ENCODE data around the gene SUSD4. TPM values are rescaled to one million over a fixed set of nuclear protein-coding genes. Genes with fewer than 3 reads are reported as not detected.
"Not testable (repeated sequence)": the region's sequence is repeated elsewhere in the genome, so short reads cannot be mapped to it uniquely, and the experiment has no call there.

Gene SUSD4
- total RNA-seq, 2 experiments from 2014 or later, result 0.17 TPM; not detected in 1

GRCh38 chr1:223258751-223259198 lies 105.2 kb downstream of the SUSD4 start:
- no peaks in the 10 kb centered on the region for H3K9me3 Mint-ChIP-seq
- H3K4me1 Mint-ChIP-seq, result no peaks in the 10 kb centered on the region
- no peaks in the 10 kb centered on the region for H3K36me3 Mint-ChIP-seq
- peaks cover 3% of the 10 kb centered on the region for H3K27me3 Mint-ChIP-seq
- ATAC-seq (ENCODE audit: low read depth), result no peak
- H3K27ac Mint-ChIP-seq, result no peak overlapping the region
- no peak overlapping the region for H3K4me3 Mint-ChIP-seq
- POLR2A ChIA-PET, result no interaction called here
- no peak for DNase-seq

- H3K4me3 Mint-ChIP-seq, result no peak overlapping the region
- no peaks in the 10 kb centered on the region for H3K4me1 Mint-ChIP-seq
- no peaks in the 10 kb centered on the region for H3K36me3 Mint-ChIP-seq
- POLR2A ChIA-PET, result no interaction called here
- DNase-seq (no peak), ATAC-seq (ENCODE audit: low read depth) (no peak)
- H3K27me3 Mint-ChIP-seq, result peaks cover 3% of the 10 kb centered on the region
- no peak overlapping the region for H3K27ac Mint-ChIP-seq
- H3K9me3 Mint-ChIP-seq, result no peaks in the 10 kb centered on the region
These were observed 106.0 kb downstream of the SUSD4 start for GRCh38 chr1:223257856-223258550.

- Mint-ChIP-seq H3K36me3 (no peaks in the 10 kb centered on the region), H3K27me3 (peaks cover 3% of the 10 kb centered on the region), H3K27ac (no peak overlapping the region), H3K9me3 (no peaks in the 10 kb centered on the region), H3K4me3 (no peak overlapping the region), H3K4me1 (no peaks in the 10 kb centered on the region)
- DNase-seq (no peak), ATAC-seq (ENCODE audit: low read depth) (no peak)
- POLR2A ChIA-PET, result no interaction called here
These were observed 107.9 kb downstream of the SUSD4 start for GRCh38 chr1:223256034-223256433.

GRCh38 chr1:223253916-223254315 lies 110.1 kb downstream of the SUSD4 start:
- no peaks in the 10 kb centered on the region for H3K36me3 Mint-ChIP-seq
- no peaks in the 10 kb centered on the region for H3K27me3 Mint-ChIP-seq
- DNase-seq (no peak), ATAC-seq (ENCODE audit: low read depth) (no peak)
- peaks cover 6% of the 10 kb centered on the region for H3K4me1 Mint-ChIP-seq
- no peaks in the 10 kb centered on the region for H3K9me3 Mint-ChIP-seq
- no peak overlapping the region for H3K4me3 Mint-ChIP-seq
- no peak overlapping the region for H3K27ac Mint-ChIP-seq
- POLR2A ChIA-PET, result no interaction called here

GRCh38 chr1:223251387-223251786 lies 112.6 kb downstream of the SUSD4 start:
- ATAC-seq (ENCODE audit: low read depth); H3K36me3 Mint-ChIP-seq; H3K9me3 Mint-ChIP-seq; H3K27ac Mint-ChIP-seq; POLR2A ChIA-PET; H3K27me3 Mint-ChIP-seq; H3K4me3 Mint-ChIP-seq; DNase-seq: not testable (repeated sequence)
- peaks cover 15% of the 10 kb centered on the region for H3K4me1 Mint-ChIP-seq

GRCh38 chr1:223250632-223251015 lies 113.4 kb downstream of the SUSD4 start:
- H3K4me1 Mint-ChIP-seq, result peaks cover 15% of the 10 kb centered on the region
- no peak for ATAC-seq (ENCODE audit: low read depth)
- no peak overlapping the region for H3K27ac Mint-ChIP-seq
- no peaks in the 10 kb centered on the region for H3K36me3 Mint-ChIP-seq
- POLR2A ChIA-PET, result no interaction called here
- no peak overlapping the region for H3K4me3 Mint-ChIP-seq
- no peak for DNase-seq
- H3K9me3 Mint-ChIP-seq, result no peaks in the 10 kb centered on the region
- H3K27me3 Mint-ChIP-seq, result peaks cover 3% of the 10 kb centered on the region

- no peak overlapping the region for H3K27ac Mint-ChIP-seq
- H3K4me1 Mint-ChIP-seq, result peaks cover 20% of the 10 kb centered on the region
- H3K36me3 Mint-ChIP-seq, result peaks cover 2% of the 10 kb centered on the region
- DNase-seq, result no peak
- H3K27me3 Mint-ChIP-seq, result peaks cover 8% of the 10 kb centered on the region
- ATAC-seq (ENCODE audit: low read depth), result no peak
- H3K9me3 Mint-ChIP-seq, result no peaks in the 10 kb centered on the region
- no peak overlapping the region for H3K4me3 Mint-ChIP-seq
- POLR2A ChIA-PET, result no interaction called here
These were observed 113.9 kb downstream of the SUSD4 start for GRCh38 chr1:223249854-223250631.

GRCh38 chr1:223248770-223249140 lies 115.2 kb downstream of the SUSD4 start:
- POLR2A ChIA-PET, result no interaction called here
- Mint-ChIP-seq H3K4me1 (peaks cover 28% of the 10 kb centered on the region), H3K4me3 (no peak overlapping the region), H3K27me3 (peaks cover 8% of the 10 kb centered on the region), H3K9me3 (no peaks in the 10 kb centered on the region), H3K36me3 (peaks cover 2% of the 10 kb centered on the region), H3K27ac (no peak overlapping the region)
- ATAC-seq (ENCODE audit: low read depth) (peak; percentile 50), DNase-seq (no peak)

GRCh38 chr1:223248001-223248769 lies 115.8 kb downstream of the SUSD4 start:
- ATAC-seq (ENCODE audit: low read depth) (peak; percentile 18), DNase-seq (no peak)
- H3K4me3 Mint-ChIP-seq, result no peak overlapping the region
- H3K36me3 Mint-ChIP-seq, result peaks cover 2% of the 10 kb centered on the region
- H3K27me3 Mint-ChIP-seq, result peaks cover 8% of the 10 kb centered on the region
- H3K4me1 Mint-ChIP-seq, result peaks cover 28% of the 10 kb centered on the region
- POLR2A ChIA-PET, result no interaction called here
- no peaks in the 10 kb centered on the region for H3K9me3 Mint-ChIP-seq
- H3K27ac Mint-ChIP-seq, result no peak overlapping the region

- DNase-seq (no peak), ATAC-seq (ENCODE audit: low read depth) (no peak)
- Mint-ChIP-seq H3K27ac (no peak overlapping the region), H3K27me3 (peaks cover 8% of the 10 kb centered on the region), H3K4me3 (no peak overlapping the region), H3K4me1 (peaks cover 28% of the 10 kb centered on the region), H3K9me3 (no peaks in the 10 kb centered on the region), H3K36me3 (peaks cover 2% of the 10 kb centered on the region)
- POLR2A ChIA-PET, result no interaction called here
These were observed 117.4 kb downstream of the SUSD4 start for GRCh38 chr1:223246476-223247112.

- no peaks in the 10 kb centered on the region for H3K9me3 Mint-ChIP-seq
- H3K4me3 Mint-ChIP-seq, result no peak overlapping the region
- H3K4me1 Mint-ChIP-seq, result peaks cover 30% of the 10 kb centered on the region
- peaks cover 2% of the 10 kb centered on the region for H3K36me3 Mint-ChIP-seq
- DNase-seq (no peak), ATAC-seq (ENCODE audit: low read depth) (no peak)
- no peak overlapping the region for H3K27ac Mint-ChIP-seq
- POLR2A ChIA-PET, result no interaction called here
- peaks cover 8% of the 10 kb centered on the region for H3K27me3 Mint-ChIP-seq
These were observed 118.0 kb downstream of the SUSD4 start for GRCh38 chr1:223245983-223246382.

GRCh38 chr1:223245411-223245810 lies 118.6 kb downstream of the SUSD4 start:
- no peaks in the 10 kb centered on the region for H3K9me3 Mint-ChIP-seq
- peaks cover 30% of the 10 kb centered on the region for H3K4me1 Mint-ChIP-seq
- POLR2A ChIA-PET, result no interaction called here
- DNase-seq (no peak), ATAC-seq (ENCODE audit: low read depth) (no peak)
- H3K27me3 Mint-ChIP-seq, result peaks cover 8% of the 10 kb centered on the region
- peaks cover 2% of the 10 kb centered on the region for H3K36me3 Mint-ChIP-seq
- H3K27ac Mint-ChIP-seq, result no peak overlapping the region
- H3K4me3 Mint-ChIP-seq, result no peak overlapping the region

- Mint-ChIP-seq H3K27me3 (peaks cover 12% of the 10 kb centered on the region), H3K27ac (peak overlapping the region; percentile 74), H3K9me3 (no peaks in the 10 kb centered on the region), H3K4me3 (no peak overlapping the region), H3K4me1 (peaks cover 27% of the 10 kb centered on the region), H3K36me3 (peaks cover 2% of the 10 kb centered on the region)
- peak; percentile 57 for ATAC-seq (ENCODE audit: low read depth)
- no peak for DNase-seq
- POLR2A ChIA-PET, result no interaction called here
These were observed 119.4 kb downstream of the SUSD4 start for GRCh38 chr1:223244366-223245103.

All from activated naive CD8-positive, alpha-beta T cell treated with anti-CD3 and anti-CD28 coated beads, Interleukin-2, amount 10 ng/mL, durations not matched to agents 7 days and 5 days (primary cell).